B cell (primary cell): ENCODE results near the gene NUAK2. TPM values are rescaled to one million over a fixed set of nuclear protein-coding genes. Genes with fewer than 3 reads are reported as not detected.

Source experiments
- ATAC-seq: fragments of 200-7000 bp; cut with Tn5 transposase; one replicate; pipeline ENCODE4 v1.10.0; 2021; ENCODE audit warnings: low read depth, mild to moderate bottlenecking, moderate number of reproducible peaks, moderate library complexity
- CTCF ChIA-PET: fragments of 350-600 bp; sonication (Branson Sonifier 250); formaldehyde crosslinking; loops from one replicate; lab custom pipeline; 2021; ENCODE audit warnings: antibody characterized with exemption, inconsistent platforms; lab: Charles Lee
- POLR2A ChIA-PET: fragments of 350-600 bp; sonication (Branson Sonifier 250); formaldehyde crosslinking; loops from one replicate; lab custom pipeline; 2021; ENCODE audit warnings: antibody characterized with exemption; lab: Charles Lee
- DNase-seq: peaks from one replicate; pipeline ENCODE4 v3.0.0; 2013
- H2AFZ ChIP-seq: 2 replicates; pipeline ENCODE4 v1.6.1; 2012; ENCODE audit warnings: mild to moderate bottlenecking, low read depth, low read length; ENCODE audit not compliant: insufficient read depth, poor library complexity, severe bottlenecking
- H3K27ac ChIP-seq, 2 donors: 1 replicate in 1 of 2; 2 replicates in 1 of 2; pipeline ENCODE4 v1.5.1; 2012 to 2013; ENCODE audit warnings: low read length in 2 of 2, mild to moderate bottlenecking in 2 of 2, moderate library complexity in 1 of 2
- H3K27me3 ChIP-seq, 4 experiments: fragments of 200-600 bp in 1 of 4; sonication (generic) in 1 of 4; replicated peaks in 1 of 4; 1 replicate in 2 of 4; 2 replicates in 2 of 4; pipeline versions ENCODE4 v1.6.1 to v1.7.0; 2013 to 2016; ENCODE audit warnings: low read length in 3 of 4, mild to moderate bottlenecking in 2 of 4, mixed read lengths in 1 of 4, moderate library complexity in 1 of 4; ENCODE audit not compliant: insufficient read depth in 4 of 4, control insufficient read depth in 3 of 4; ENCODE audit errors: control extremely low read depth in 1 of 4
- H3K36me3 ChIP-seq, 2 experiments: replicated peaks in 1 of 2; 1 replicate in 1 of 2; 2 replicates in 1 of 2; pipeline versions ENCODE4 v1.6.1 to v1.7.1; 2013; ENCODE audit warnings: low read length in 1 of 2; ENCODE audit not compliant: insufficient read depth in 2 of 2, control insufficient read depth in 1 of 2; ENCODE audit errors: control extremely low read depth in 1 of 2, extremely low read depth in 1 of 2
- H3K4me1 ChIP-seq, 2 donors: fragments of 200-600 bp in 1 of 2; sonication (generic) in 1 of 2; 1 replicate in 1 of 2; 2 replicates in 1 of 2; pipeline versions ENCODE4 v1.5.1 to v1.6.1; 2013 to 2017; ENCODE audit warnings: low read length in 2 of 2; ENCODE audit not compliant: control insufficient read depth in 2 of 2, insufficient read depth in 2 of 2
- H3K4me2 ChIP-seq: replicated peaks from 2 replicates; pipeline ENCODE3; 2012; ENCODE audit warnings: mild to moderate bottlenecking, low read depth, low read length; ENCODE audit not compliant: poor library complexity, severe bottlenecking
- H3K4me3 ChIP-seq, 5 experiments: fragments of 200-600 bp in 1 of 5; sonication (generic) in 1 of 5; 1 replicate in 3 of 5; 2 replicates in 2 of 5; pipeline versions ENCODE4 v1.5.1 to v1.7.0; 2011 to 2016; ENCODE audit warnings: low read length in 4 of 5, mild to moderate bottlenecking in 4 of 5, low read depth in 2 of 5, control low read depth in 1 of 5, moderate library complexity in 1 of 5; ENCODE audit not compliant: insufficient read depth in 1 of 5; ENCODE audit errors: control extremely low read depth in 1 of 5, extremely low read depth in 1 of 5
- H3K79me2 ChIP-seq: fragments of 200-600 bp; sonication (generic); one replicate; pipeline ENCODE4 v1.6.0; 2016; ENCODE audit warnings: low read length; ENCODE audit not compliant: control insufficient read depth, insufficient read depth
- H3K9ac ChIP-seq: fragments of 200-600 bp; sonication (generic); 2 replicates; pipeline ENCODE4 v1.6.1; 2017; ENCODE audit warnings: mild to moderate bottlenecking, low read length, moderate library complexity
- H3K9me3 ChIP-seq, 3 donors: one replicate each; pipeline versions ENCODE4 v1.6.1 to v1.7.1; 2013; ENCODE audit warnings: low read length in 2 of 3; ENCODE audit not compliant: control insufficient read depth in 2 of 3, insufficient read depth in 1 of 3; ENCODE audit errors: control extremely low read depth in 1 of 3
- H4K20me1 ChIP-seq: 2 replicates; pipeline ENCODE4 v1.6.0; 2012; ENCODE audit warnings: mild to moderate bottlenecking, low read length; ENCODE audit not compliant: insufficient read depth, control insufficient read depth, poor library complexity, severe bottlenecking
- H3K27ac Mint-ChIP-seq: one replicate; pipeline ENCODE4 v1.8.0; 2021; ENCODE audit warnings: mixed read lengths
- H3K27me3 Mint-ChIP-seq: one replicate; pipeline ENCODE4 v1.8.0; 2021; ENCODE audit warnings: mixed read lengths
- H3K4me1 Mint-ChIP-seq: one replicate; pipeline ENCODE4 v1.8.0; 2021; ENCODE audit warnings: mixed read lengths
- H3K4me3 Mint-ChIP-seq: one replicate; pipeline ENCODE4 v1.8.0; 2021; ENCODE audit warnings: mixed read lengths
- H3K9me3 Mint-ChIP-seq: one replicate; pipeline ENCODE4 v1.8.0; 2022; ENCODE audit warnings: mixed read lengths; ENCODE audit not compliant: insufficient read depth
- EZH2 ChIP-seq: IDR thresholded peaks from 2 replicates; pipeline ENCODE4 v1.6.1; 2012; ENCODE audit warnings: borderline replicate concordance, low read depth, mild to moderate bottlenecking, moderate library complexity, low read length; ENCODE audit not compliant: insufficient read depth, poor library complexity, severe bottlenecking
- WGBS: methylation state at CpG from one replicate; pipeline ENCODE4 v1.1.5; 2013; ENCODE audit warnings: missing lambda C conversion rate; ENCODE audit not compliant: insufficient coverage; 5-methylcytosine and 5-hydroxymethylcytosine counted together
- intact Hi-C: fragments of 100-400 bp; cut with micrococcal nuclease; formaldehyde crosslinking; loops from one replicate; pipeline ENCODE4 v1.10.0; 2022
- polyA plus RNA-seq: library from polyadenylated mRNA; depleted of rRNA; stranded (reverse); fragments of >200 nt; gene quantifications from 2 replicates; pipeline ENCODE4 v1.2.3, GENCODE V29; 2012
- total RNA-seq, 2 donors: library from RNA; stranded (reverse); fragments of 120-200 nt in 1 of 2; gene quantifications; 1 replicate in 1 of 2; 2 replicates in 1 of 2; pipeline versions ENCODE4 v1.2.3 to v1.2.4, GENCODE V29; 2013 to 2022
- TF ChIP-seq, protein P1 (sequence below): fragments of 200-600 bp; IDR thresholded peaks from one replicate; pipeline ENCODE4 v1.8.0; 2022; ENCODE audit warnings: antibody characterized with exemption, mild to moderate bottlenecking

The NUAK2 gene
- total and polyA plus RNA-seq, 2 donors (not counting 1 experiment from before 2014, with no cell fraction given) = 37.9 to 102 TPM

DNA sequence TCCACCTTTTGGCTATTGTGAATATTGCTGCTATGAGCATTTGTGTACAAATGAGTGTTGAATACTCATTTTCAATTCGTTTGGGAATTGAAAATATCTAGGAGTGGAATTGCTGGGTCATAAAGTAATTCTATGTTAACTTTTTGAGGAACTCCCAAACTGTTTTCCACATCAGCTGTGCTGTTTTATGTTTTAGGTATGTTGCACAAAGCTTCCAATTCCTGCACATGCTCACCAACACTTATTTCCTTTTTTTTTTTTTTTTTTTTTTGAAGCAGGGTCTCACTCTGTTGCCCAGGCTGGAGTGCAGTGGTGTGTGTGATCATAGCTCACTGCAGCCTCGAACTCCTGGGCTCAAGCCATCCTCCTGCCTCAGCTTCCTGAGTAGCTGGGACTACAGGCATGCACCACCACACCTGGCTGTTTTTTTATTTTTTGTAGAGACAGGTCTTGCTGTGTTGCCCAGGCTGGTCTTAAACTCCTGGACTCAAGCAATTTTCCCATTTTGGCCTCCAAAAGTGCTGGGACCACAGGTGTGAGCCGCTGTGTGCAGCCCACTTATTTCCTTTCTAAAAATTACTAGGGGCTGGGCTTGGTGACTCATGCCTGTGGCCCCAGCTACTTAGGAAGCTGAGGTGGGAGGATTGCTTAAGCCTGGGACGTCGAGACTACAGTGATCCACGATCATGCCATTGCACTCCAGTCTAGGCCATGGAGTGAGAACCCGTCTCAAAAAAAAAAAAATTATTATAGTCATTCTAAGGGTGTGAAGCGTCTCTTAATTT is 60.4 kb downstream of the NUAK2 start:
- Histone ChIP-seq H3K4me1 (peaks cover 0 to 3% of the 10 kb centered on the region in 2 donors), H3K4me3 (no peak overlapping the region), H3K4me2 (no peak overlapping the region), H3K79me2 (no peaks in the 10 kb centered on the region), H3K36me3 (no peaks in the 10 kb centered on the region), H3K27me3 (peaks cover 0 to 18% (median 5%) of the 10 kb centered on the region in 4 experiments), H3K27ac (no peak overlapping the region), H3K9ac (no peak overlapping the region), H4K20me1 (no peaks in the 10 kb centered on the region), H3K9me3 (peaks cover 0 to 3% (median 0%) of the 10 kb centered on the region in 3 donors), H2AFZ (no peak overlapping the region)
- Mint-ChIP-seq H3K9me3 (no peaks in the 10 kb centered on the region), H3K4me3 (no peak overlapping the region), H3K27me3 (peaks cover 5% of the 10 kb centered on the region), H3K27ac (no peak overlapping the region), H3K4me1 (peaks cover 2% of the 10 kb centered on the region)
- DNase-seq (no peak), ATAC-seq (no peak)
- ChIA-PET POLR2A (interaction anchor here (0.7 kb wide), 1 partner anchor 1832 kb away, joined by 3 read pairs; no protein-coding TSS in a partner anchor), CTCF (interaction anchor here (0.6 to 7.8 kb wide), 10 partner anchors 9 to 263 kb away, joined by 3 to 135 read pairs (median 4); partner anchors contain the start of gene TMCC2)
- 21% methylated on average over 5 of the region's 8 CpGs for WGBS
- TF ChIP-seq, protein P1, sequence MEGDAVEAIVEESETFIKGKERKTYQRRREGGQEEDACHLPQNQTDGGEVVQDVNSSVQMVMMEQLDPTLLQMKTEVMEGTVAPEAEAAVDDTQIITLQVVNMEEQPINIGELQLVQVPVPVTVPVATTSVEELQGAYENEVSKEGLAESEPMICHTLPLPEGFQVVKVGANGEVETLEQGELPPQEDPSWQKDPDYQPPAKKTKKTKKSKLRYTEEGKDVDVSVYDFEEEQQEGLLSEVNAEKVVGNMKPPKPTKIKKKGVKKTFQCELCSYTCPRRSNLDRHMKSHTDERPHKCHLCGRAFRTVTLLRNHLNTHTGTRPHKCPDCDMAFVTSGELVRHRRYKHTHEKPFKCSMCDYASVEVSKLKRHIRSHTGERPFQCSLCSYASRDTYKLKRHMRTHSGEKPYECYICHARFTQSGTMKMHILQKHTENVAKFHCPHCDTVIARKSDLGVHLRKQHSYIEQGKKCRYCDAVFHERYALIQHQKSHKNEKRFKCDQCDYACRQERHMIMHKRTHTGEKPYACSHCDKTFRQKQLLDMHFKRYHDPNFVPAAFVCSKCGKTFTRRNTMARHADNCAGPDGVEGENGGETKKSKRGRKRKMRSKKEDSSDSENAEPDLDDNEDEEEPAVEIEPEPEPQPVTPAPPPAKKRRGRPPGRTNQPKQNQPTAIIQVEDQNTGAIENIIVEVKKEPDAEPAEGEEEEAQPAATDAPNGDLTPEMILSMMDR = no peak
- TF ChIP-seq EZH2 = no peak
- intact Hi-C loops = no loop called here

DNA sequence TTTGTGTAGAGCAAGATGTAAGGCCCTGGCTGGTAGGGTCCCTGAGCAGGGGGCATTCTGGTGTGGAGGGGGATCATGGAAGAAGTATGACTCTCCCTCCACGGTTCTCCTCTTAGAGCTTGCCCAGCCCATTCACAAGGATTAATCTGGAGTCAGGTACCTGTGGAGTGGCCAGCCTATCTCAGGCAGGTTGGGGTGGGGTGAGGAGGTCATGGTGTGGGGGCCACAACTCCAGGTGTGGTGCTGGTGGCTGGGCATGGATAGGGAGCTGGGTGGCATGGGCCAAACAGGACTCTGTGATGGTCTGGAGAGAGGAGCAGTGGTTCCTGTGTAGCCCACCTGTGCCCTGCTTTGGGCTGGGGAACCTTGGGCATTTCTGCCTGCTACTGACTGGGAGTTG is 61.5 kb downstream of the NUAK2 start:
- peaks cover 0 to 3% (median 0%) of the 10 kb centered on the region in 3 donors for H3K9me3 ChIP-seq
- no peak for DNase-seq
- no peak overlapping the region for H3K9ac ChIP-seq
- H4K20me1 ChIP-seq = no peaks in the 10 kb centered on the region
- POLR2A ChIA-PET = no interaction called here
- no peak for ATAC-seq
- H3K27ac ChIP-seq = no peak overlapping the region
- H2AFZ ChIP-seq = no peak overlapping the region
- 83% methylated on average over 1 of the region's 1 CpG for WGBS
- peaks cover 2% of the 10 kb centered on the region for H3K4me1 Mint-ChIP-seq
- CTCF ChIA-PET = interaction anchor here (0.6 to 7.8 kb wide), 7 partner anchors 13 to 427 kb away, joined by 3 to 135 read pairs (median 4); partner anchors contain the start of gene TMCC2
- no peak for TF ChIP-seq EZH2
- TF ChIP-seq, protein P1 = no peak
- H3K27ac Mint-ChIP-seq = no peak overlapping the region
- H3K4me1 ChIP-seq = peaks cover 0 to 4% of the 10 kb centered on the region in 2 donors
- H3K9me3 Mint-ChIP-seq = no peaks in the 10 kb centered on the region
- peaks cover 5% of the 10 kb centered on the region for H3K27me3 Mint-ChIP-seq
- no peaks in the 10 kb centered on the region for H3K79me2 ChIP-seq
- H3K4me2 ChIP-seq = no peak overlapping the region
- intact Hi-C loops = loop anchor here (5.0 kb wide), 1 partner anchor 138 kb away; the partner anchor contains the start of gene RBBP5
- H3K4me3 Mint-ChIP-seq = no peak overlapping the region
- no peak overlapping the region for H3K4me3 ChIP-seq
- peaks cover 0 to 18% (median 5%) of the 10 kb centered on the region in 4 experiments for H3K27me3 ChIP-seq
- H3K36me3 ChIP-seq = no peaks in the 10 kb centered on the region
